KOPT-K1 (cell line): Measurements from ENCODE around the gene OTOG.

Experiments
- H3K27ac ChIP-seq: fragments of 200-600 bp; sonication (generic); 2 replicates; pipeline ENCODE4 v1.5.1; 2016; ENCODE audit warnings: antibody characterized with exemption, mild to moderate bottlenecking, low read depth, low read length; ENCODE audit not compliant: poor library complexity, severe bottlenecking
- H3K36me3 ChIP-seq: fragments of 200-600 bp; sonication (generic); 2 replicates; pipeline ENCODE4 v1.5.1; 2017; ENCODE audit warnings: antibody characterized with exemption, mild to moderate bottlenecking, low read length, moderate library complexity; ENCODE audit not compliant: insufficient read depth
- H3K9me3 ChIP-seq: fragments of 200-600 bp; sonication (generic); 2 replicates; pipeline ENCODE4 v1.5.1; 2017; ENCODE audit warnings: antibody characterized with exemption, low read length, mild to moderate bottlenecking; ENCODE audit not compliant: insufficient read depth, poor library complexity, severe bottlenecking

OTOG gene

GRCh38 chr11:17558916-17559315 is 11.9 kb downstream of the OTOG start:
- Histone ChIP-seq H3K36me3 (no peaks in the 10 kb centered on the region), H3K9me3 (no peaks in the 10 kb centered on the region), H3K27ac (no peak overlapping the region)

- no peak overlapping the region for H3K27ac ChIP-seq
Measured at GRCh38 chr11:17559341-17560087, 12.5 kb downstream of the OTOG start.

GRCh38 chr11:17560281-17561110 is 13.4 kb downstream of the OTOG start:
- Histone ChIP-seq H3K36me3 (no peaks in the 10 kb centered on the region), H3K9me3 (no peaks in the 10 kb centered on the region), H3K27ac (no peak overlapping the region)

More at GRCh38 chr11:17559341-17560087, 12.5 kb downstream of the OTOG start:
- Histone ChIP-seq H3K9me3 (no peaks in the 10 kb centered on the region), H3K36me3 (no peaks in the 10 kb centered on the region)

GRCh38 chr11:17561111-17561415 is 14.0 kb downstream of the OTOG start:
- Histone ChIP-seq H3K9me3 (no peaks in the 10 kb centered on the region), H3K36me3 (no peaks in the 10 kb centered on the region), H3K27ac (no peak overlapping the region)

- no peaks in the 10 kb centered on the region for H3K9me3 ChIP-seq
- no peaks in the 10 kb centered on the region for H3K36me3 ChIP-seq
- no peak overlapping the region for H3K27ac ChIP-seq
Measured at GRCh38 chr11:17561526-17561925, 14.5 kb downstream of the OTOG start.

- no peaks in the 10 kb centered on the region for H3K36me3 ChIP-seq
- H3K9me3 ChIP-seq: no peaks in the 10 kb centered on the region
- H3K27ac ChIP-seq: no peak overlapping the region
Measured at GRCh38 chr11:17563231-17563646, 16.2 kb downstream of the OTOG start.

GRCh38 chr11:17563961-17564686 is 17.1 kb downstream of the OTOG start:
- H3K27ac ChIP-seq: no peak overlapping the region
- H3K36me3 ChIP-seq: no peaks in the 10 kb centered on the region
- H3K9me3 ChIP-seq: no peaks in the 10 kb centered on the region

- Histone ChIP-seq H3K36me3 (no peaks in the 10 kb centered on the region), H3K9me3 (no peaks in the 10 kb centered on the region), H3K27ac (no peak overlapping the region)
Measured at GRCh38 chr11:17564687-17565042, 17.6 kb downstream of the OTOG start.

GRCh38 chr11:17568944-17569343 is 21.9 kb downstream of the OTOG start:
- Histone ChIP-seq H3K27ac (no peak overlapping the region), H3K36me3 (no peaks in the 10 kb centered on the region), H3K9me3 (no peaks in the 10 kb centered on the region)

GRCh38 chr11:17570034-17570433 is 23.0 kb downstream of the OTOG start:
- no peaks in the 10 kb centered on the region for H3K9me3 ChIP-seq

GRCh38 chr11:17571431-17572358 is 24.6 kb downstream of the OTOG start:
- H3K27ac ChIP-seq: no peak overlapping the region
- no peaks in the 10 kb centered on the region for H3K36me3 ChIP-seq
- no peaks in the 10 kb centered on the region for H3K9me3 ChIP-seq

More at GRCh38 chr11:17570034-17570433, 23.0 kb downstream of the OTOG start:
- H3K27ac ChIP-seq: no peak overlapping the region
- no peaks in the 10 kb centered on the region for H3K36me3 ChIP-seq

GRCh38 chr11:17572359-17572690 is 25.3 kb downstream of the OTOG start:
- Histone ChIP-seq H3K27ac (no peak overlapping the region), H3K36me3 (no peaks in the 10 kb centered on the region), H3K9me3 (no peaks in the 10 kb centered on the region)

GRCh38 chr11:17572791-17573460 is 25.9 kb downstream of the OTOG start:
- H3K36me3 ChIP-seq: no peaks in the 10 kb centered on the region
- H3K27ac ChIP-seq: no peak overlapping the region
- no peaks in the 10 kb centered on the region for H3K9me3 ChIP-seq

GRCh38 chr11:17573526-17573925 is 26.5 kb downstream of the OTOG start:
- H3K36me3 ChIP-seq: no peaks in the 10 kb centered on the region
- H3K9me3 ChIP-seq: no peaks in the 10 kb centered on the region
- no peak overlapping the region for H3K27ac ChIP-seq
